ENCODE measurements around the gene CASKIN1.

Gene CASKIN1

GRCh38 chr16:2170587-2171435, 25.6 kb downstream of the CASKIN1 start:
- Histone ChIP-seq H3K4me1 (ENCODE audit: control insufficient read depth in 1 of 2, insufficient read depth in 2 of 2, low read length in 2 of 2) (no peaks in the 10 kb centered on the region), H3K36me3 (ENCODE audit: control insufficient read depth in 1 of 2, insufficient read depth in 2 of 2, low read length in 2 of 2) (peaks cover 17 to 96% of the 10 kb centered on the region in 2 donors), H3K27me3 (ENCODE audit: low read depth, low read length) (no peaks in the 10 kb centered on the region), H3K9me3 (ENCODE audit: control insufficient read depth in 1 of 2, low read length in 2 of 2) (no peaks in the 10 kb centered on the region), H3K4me3 (ENCODE audit: low read depth in 1 of 2, low read length in 2 of 2) (no peak overlapping the region), H3K27ac (ENCODE audit: low read length) (no peak overlapping the region)

- H3K36me3 ChIP-seq (ENCODE audit: control insufficient read depth in 1 of 2, insufficient read depth in 2 of 2, low read length in 2 of 2): peaks cover 14 to 90% of the 10 kb centered on the region in 2 donors
- H3K4me1 ChIP-seq (ENCODE audit: control insufficient read depth in 1 of 2, insufficient read depth in 2 of 2, low read length in 2 of 2): no peaks in the 10 kb centered on the region
- H3K27me3 ChIP-seq (ENCODE audit: low read depth, low read length): no peaks in the 10 kb centered on the region
- no peak overlapping the region for H3K27ac ChIP-seq (ENCODE audit: low read length)
- no peak overlapping the region for H3K4me3 ChIP-seq (ENCODE audit: low read depth in 1 of 2, low read length in 2 of 2)
- H3K9me3 ChIP-seq (ENCODE audit: control insufficient read depth in 1 of 2, low read length in 2 of 2): no peaks in the 10 kb centered on the region
Observed at GRCh38 chr16:2170080-2170479, 26.3 kb downstream of the CASKIN1 start.

DNA sequence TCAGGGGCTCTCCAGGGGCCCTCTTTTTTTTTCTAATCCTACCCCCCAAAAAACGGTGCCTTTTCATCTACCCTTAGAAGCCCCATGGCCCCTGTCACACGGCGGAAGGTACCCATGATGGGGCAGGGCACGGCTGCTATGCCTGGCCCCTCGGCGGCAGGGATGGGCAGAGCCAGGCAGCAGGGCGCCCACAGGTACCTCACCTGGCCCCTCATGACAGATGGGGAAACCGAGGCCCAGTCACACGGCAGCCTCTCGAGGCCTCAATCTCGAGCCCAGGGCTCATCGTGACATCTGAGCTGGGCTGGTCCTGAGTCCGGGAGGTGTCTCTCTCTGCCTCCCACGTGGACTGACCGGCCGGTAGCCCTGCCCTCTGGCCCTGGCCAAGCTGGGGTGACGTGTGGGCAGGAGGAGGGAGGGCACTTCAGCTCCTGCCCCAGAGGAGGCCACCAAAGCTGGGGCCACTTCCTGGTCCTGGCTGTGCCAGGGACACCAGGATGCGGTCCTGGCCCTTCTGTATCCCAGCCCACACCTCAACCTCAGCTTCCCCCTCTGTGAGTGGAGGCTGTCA, 29.3 kb downstream of the CASKIN1 start:
- Histone ChIP-seq H3K27me3 (ENCODE audit: low read depth, low read length) (no peaks in the 10 kb centered on the region), H3K4me1 (ENCODE audit: control insufficient read depth in 1 of 2, insufficient read depth in 2 of 2, low read length in 2 of 2) (no peaks in the 10 kb centered on the region), H3K4me3 (ENCODE audit: low read depth in 1 of 2, low read length in 2 of 2) (no peak overlapping the region), H3K36me3 (ENCODE audit: control insufficient read depth in 1 of 2, insufficient read depth in 2 of 2, low read length in 2 of 2) (peaks cover 6 to 64% of the 10 kb centered on the region in 2 donors), H3K27ac (ENCODE audit: low read length) (no peak overlapping the region), H3K9me3 (ENCODE audit: control insufficient read depth in 1 of 2, low read length in 2 of 2) (no peaks in the 10 kb centered on the region)

DNA sequence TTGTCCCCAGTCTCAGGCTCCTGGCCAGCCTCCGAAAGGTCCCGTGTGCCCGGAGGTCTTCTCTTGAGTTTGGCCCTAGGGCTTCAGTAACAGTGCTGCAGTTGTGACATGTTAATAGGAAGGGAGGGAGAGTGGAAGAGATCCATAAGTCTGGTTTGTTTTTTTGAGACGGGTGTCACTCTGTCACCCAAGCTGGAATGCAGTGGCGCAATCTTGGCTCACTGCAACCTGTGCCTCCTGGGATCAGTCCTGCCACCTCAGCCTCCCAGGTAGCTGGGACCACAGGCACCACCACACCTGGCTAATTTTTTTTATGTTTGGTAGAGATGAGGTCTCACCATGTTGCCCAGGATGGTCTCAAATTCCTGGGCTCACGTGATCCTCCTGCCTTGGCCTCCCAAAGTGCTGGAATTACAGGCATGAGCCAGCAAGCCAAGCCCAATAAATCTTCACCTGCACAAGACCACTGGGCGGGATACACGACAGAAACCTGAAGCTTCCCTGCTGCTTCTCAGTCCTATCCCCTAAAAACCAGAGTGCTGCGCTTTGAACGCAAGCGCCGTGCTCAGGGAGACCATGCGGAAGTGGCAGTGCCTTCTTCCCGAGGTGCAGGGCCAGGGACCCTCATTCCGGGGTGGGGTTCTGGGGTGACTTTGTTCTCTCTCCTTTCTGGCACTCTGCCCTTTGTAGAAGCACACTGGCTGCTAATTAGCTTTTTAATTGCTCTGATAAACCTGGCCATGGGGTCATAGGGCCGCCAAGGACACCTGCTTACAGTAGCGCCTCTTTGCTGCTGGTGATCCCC, 29.9 kb downstream of the CASKIN1 start:
- no peaks in the 10 kb centered on the region for H3K9me3 ChIP-seq (ENCODE audit: control insufficient read depth in 1 of 2, low read length in 2 of 2)
- H3K4me3 ChIP-seq (ENCODE audit: low read depth in 1 of 2, low read length in 2 of 2): no peak overlapping the region
- H3K27ac ChIP-seq (ENCODE audit: low read length): no peak overlapping the region
- H3K27me3 ChIP-seq (ENCODE audit: low read depth, low read length): no peaks in the 10 kb centered on the region
- peaks cover 0 to 2% of the 10 kb centered on the region in 2 donors for H3K4me1 ChIP-seq (ENCODE audit: control insufficient read depth in 1 of 2, insufficient read depth in 2 of 2, low read length in 2 of 2)
- peaks cover 6 to 58% of the 10 kb centered on the region in 2 donors for H3K36me3 ChIP-seq (ENCODE audit: control insufficient read depth in 1 of 2, insufficient read depth in 2 of 2, low read length in 2 of 2)

DNA sequence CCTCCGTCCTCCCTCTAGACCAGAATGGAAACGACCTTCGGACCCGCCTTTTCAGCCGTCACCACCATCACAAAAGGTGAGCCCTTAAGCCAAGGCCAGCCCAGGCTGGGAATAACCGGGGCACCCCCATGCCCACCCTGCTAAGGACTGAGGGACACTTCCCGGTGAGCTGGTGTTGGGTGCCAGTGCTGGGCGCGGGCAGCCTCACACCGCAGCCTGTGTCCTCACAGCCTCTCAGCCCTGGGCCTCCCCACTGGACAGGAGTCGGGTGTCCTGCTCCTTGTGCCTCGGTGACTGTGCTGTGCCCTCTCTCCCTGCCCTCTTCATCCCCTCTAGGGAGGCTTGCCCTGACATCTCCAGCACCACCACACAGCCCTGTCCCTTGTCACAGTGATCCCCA, 30.5 kb downstream of the CASKIN1 start:
- no peaks in the 10 kb centered on the region for H3K9me3 ChIP-seq (ENCODE audit: control insufficient read depth in 1 of 2, low read length in 2 of 2)
- no peak overlapping the region for H3K27ac ChIP-seq (ENCODE audit: low read length)
- H3K4me1 ChIP-seq (ENCODE audit: control insufficient read depth in 1 of 2, insufficient read depth in 2 of 2, low read length in 2 of 2): peaks cover 0 to 5% of the 10 kb centered on the region in 2 donors
- H3K36me3 ChIP-seq (ENCODE audit: control insufficient read depth in 1 of 2, insufficient read depth in 2 of 2, low read length in 2 of 2): peaks cover 6 to 52% of the 10 kb centered on the region in 2 donors
- no peaks in the 10 kb centered on the region for H3K27me3 ChIP-seq (ENCODE audit: low read depth, low read length)
- no peak overlapping the region for H3K4me3 ChIP-seq (ENCODE audit: low read depth in 1 of 2, low read length in 2 of 2)

DNA sequence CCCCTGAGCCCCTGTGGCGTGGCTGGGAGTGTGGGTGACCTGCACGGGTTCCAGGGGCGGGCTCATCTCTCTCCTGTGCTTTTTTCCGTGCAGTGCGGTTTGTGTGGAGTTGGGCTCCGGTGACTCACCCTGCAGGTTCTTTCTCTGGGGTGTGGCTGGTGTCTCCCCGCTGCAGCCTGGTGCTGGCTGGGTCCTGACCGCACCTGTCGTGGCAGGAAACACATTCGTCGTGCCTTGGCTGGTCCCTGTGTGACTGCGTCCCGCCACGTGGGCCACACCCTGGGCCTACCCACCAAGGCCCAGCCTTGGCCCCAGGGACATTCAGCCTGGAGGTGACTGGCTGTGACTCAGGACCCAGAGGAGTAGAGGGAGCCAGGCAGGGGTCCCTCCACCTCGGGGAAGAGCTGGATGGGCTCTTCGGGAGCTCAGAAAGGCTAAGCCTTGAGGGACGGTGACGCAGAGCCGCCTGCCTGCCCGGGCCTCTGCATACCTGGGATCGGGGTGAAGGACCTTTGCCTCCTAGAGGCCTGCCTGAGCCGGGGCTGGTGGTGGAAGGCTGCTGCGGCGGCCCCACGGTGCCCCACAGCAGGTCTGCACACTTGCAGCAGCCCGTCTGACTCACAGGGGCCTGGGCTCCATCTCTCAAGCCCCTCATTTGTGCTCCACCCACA, 33.1 kb downstream of the CASKIN1 start:
- Histone ChIP-seq H3K36me3 (ENCODE audit: control insufficient read depth in 1 of 2, insufficient read depth in 2 of 2, low read length in 2 of 2) (peaks cover 5 to 27% of the 10 kb centered on the region in 2 donors), H3K4me3 (ENCODE audit: low read depth in 1 of 2, low read length in 2 of 2) (no peak overlapping the region), H3K4me1 (ENCODE audit: control insufficient read depth in 1 of 2, insufficient read depth in 2 of 2, low read length in 2 of 2) (peaks cover 5 to 27% of the 10 kb centered on the region in 2 donors), H3K27ac (ENCODE audit: low read length) (no peak overlapping the region), H3K9me3 (ENCODE audit: control insufficient read depth in 1 of 2, low read length in 2 of 2) (no peaks in the 10 kb centered on the region), H3K27me3 (ENCODE audit: low read depth, low read length) (no peaks in the 10 kb centered on the region)

GRCh38 chr16:2162676-2163118, 33.7 kb downstream of the CASKIN1 start:
- peaks cover 5 to 33% of the 10 kb centered on the region in 2 donors for H3K4me1 ChIP-seq (ENCODE audit: control insufficient read depth in 1 of 2, insufficient read depth in 2 of 2, low read length in 2 of 2)
- H3K36me3 ChIP-seq (ENCODE audit: control insufficient read depth in 1 of 2, insufficient read depth in 2 of 2, low read length in 2 of 2): peaks cover 0 to 20% of the 10 kb centered on the region in 2 donors
- no peaks in the 10 kb centered on the region for H3K27me3 ChIP-seq (ENCODE audit: low read depth, low read length)

GRCh38 chr16:2161911-2162310, 34.5 kb downstream of the CASKIN1 start:
- Histone ChIP-seq H3K9me3 (ENCODE audit: control insufficient read depth in 1 of 2, low read length in 2 of 2) (no peaks in the 10 kb centered on the region), H3K4me1 (ENCODE audit: control insufficient read depth in 1 of 2, insufficient read depth in 2 of 2, low read length in 2 of 2) (peaks cover 10 to 41% of the 10 kb centered on the region in 2 donors), H3K27ac (ENCODE audit: low read length) (no peak overlapping the region), H3K4me3 (ENCODE audit: low read depth in 1 of 2, low read length in 2 of 2) (no peak overlapping the region), H3K36me3 (ENCODE audit: control insufficient read depth in 1 of 2, insufficient read depth in 2 of 2, low read length in 2 of 2) (peaks cover 0 to 13% of the 10 kb centered on the region in 2 donors), H3K27me3 (ENCODE audit: low read depth, low read length) (no peaks in the 10 kb centered on the region)

More at GRCh38 chr16:2162676-2163118, 33.7 kb downstream of the CASKIN1 start:
- Histone ChIP-seq H3K9me3 (ENCODE audit: control insufficient read depth in 1 of 2, low read length in 2 of 2) (no peaks in the 10 kb centered on the region), H3K27ac (ENCODE audit: low read length) (no peak overlapping the region), H3K4me3 (ENCODE audit: low read depth in 1 of 2, low read length in 2 of 2) (no peak overlapping the region)

DNA sequence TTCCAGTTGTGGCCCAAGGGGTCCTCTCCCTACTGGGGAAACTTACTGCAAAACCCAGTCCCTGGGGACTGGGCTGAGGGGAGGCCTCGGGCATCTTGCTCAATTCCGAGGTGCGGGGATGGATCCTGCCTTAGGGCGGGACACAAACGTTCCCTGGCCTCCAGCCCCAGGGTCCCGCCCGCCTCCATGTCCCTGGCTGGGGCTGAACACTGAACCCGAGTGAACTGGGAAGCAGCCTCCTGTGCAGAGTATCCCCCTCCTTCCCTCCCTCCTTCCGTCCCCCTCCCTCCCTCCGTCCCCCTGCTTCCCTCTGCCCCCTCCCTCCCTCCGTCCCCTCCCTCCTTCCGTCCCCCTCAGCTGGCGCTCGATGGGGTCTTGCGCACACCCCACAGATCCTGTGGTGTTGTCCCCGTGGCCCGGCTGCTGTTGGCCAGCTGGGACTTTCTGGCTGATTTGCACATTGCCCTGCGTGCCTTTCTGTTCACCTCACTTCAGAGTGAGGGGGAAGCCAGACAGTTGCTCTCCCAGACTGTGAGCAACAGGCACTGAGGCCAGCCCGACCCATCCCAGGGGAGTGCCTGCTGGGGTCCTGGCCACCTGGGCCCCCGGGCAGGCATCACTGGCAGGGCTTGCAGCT, 35.4 kb downstream of the CASKIN1 start:
- Histone ChIP-seq H3K27ac (ENCODE audit: low read length) (no peak overlapping the region), H3K4me1 (ENCODE audit: control insufficient read depth in 1 of 2, insufficient read depth in 2 of 2, low read length in 2 of 2) (peaks cover 10 to 49% of the 10 kb centered on the region in 2 donors), H3K27me3 (ENCODE audit: low read depth, low read length) (no peaks in the 10 kb centered on the region), H3K4me3 (ENCODE audit: low read depth in 1 of 2, low read length in 2 of 2) (no peak overlapping the region), H3K9me3 (ENCODE audit: control insufficient read depth in 1 of 2, low read length in 2 of 2) (no peaks in the 10 kb centered on the region), H3K36me3 (ENCODE audit: control insufficient read depth in 1 of 2, insufficient read depth in 2 of 2, low read length in 2 of 2) (peaks cover 0 to 4% of the 10 kb centered on the region in 2 donors)

DNA sequence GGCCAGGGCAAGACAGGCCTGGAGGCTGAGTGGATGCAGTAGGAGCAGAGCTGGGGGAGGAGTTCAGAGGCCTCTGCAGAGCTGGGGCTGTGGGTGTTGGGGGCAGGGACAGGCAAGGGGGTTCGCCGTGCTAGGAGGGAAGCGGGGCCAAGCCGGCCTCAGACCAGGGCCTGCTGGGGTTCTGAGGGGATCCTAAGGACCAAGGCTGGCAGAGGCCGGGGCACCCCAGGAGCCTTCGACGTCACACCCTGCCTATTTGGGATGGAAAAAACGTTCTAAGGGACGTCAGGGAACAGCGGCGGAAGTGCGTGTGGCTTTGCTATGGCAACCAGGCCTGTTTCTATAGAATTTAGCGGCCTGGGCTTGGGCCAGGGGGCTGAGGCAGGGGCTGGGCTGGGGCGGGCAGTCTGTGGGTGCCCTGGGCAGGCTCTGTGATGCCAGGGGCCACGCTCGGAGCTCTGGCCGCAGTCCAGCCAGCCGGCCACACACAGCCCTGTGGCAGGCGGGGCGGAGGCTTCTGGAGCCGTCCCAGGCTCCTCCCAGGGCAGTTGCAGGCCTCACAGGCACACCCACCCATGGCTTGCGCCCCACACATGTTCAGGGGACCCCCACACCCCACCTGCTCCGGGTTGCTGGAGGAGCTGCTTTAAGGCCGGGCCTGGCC, 37.1 kb downstream of the CASKIN1 start:
- Histone ChIP-seq H3K27me3 (ENCODE audit: low read depth, low read length) (no peaks in the 10 kb centered on the region), H3K36me3 (ENCODE audit: control insufficient read depth in 1 of 2, insufficient read depth in 2 of 2, low read length in 2 of 2) (no peaks in the 10 kb centered on the region), H3K27ac (ENCODE audit: low read length) (peak overlapping the region; percentile 67), H3K4me1 (ENCODE audit: control insufficient read depth in 1 of 2, insufficient read depth in 2 of 2, low read length in 2 of 2) (peaks cover 10 to 55% of the 10 kb centered on the region in 2 donors), H3K4me3 (ENCODE audit: low read depth in 1 of 2, low read length in 2 of 2) (peak overlapping the region in 1 of 2 donors; percentile 77), H3K9me3 (ENCODE audit: control insufficient read depth in 1 of 2, low read length in 2 of 2) (no peaks in the 10 kb centered on the region)

Data from muscle layer of duodenum (tissue), 2 donors.